HG02840 (cell line): ENCODE data around the gene PIGH.

Experiments
- ATAC-seq: cut with Tn5 transposase; IDR thresholded peaks from one replicate; pipeline ENCODE4 v1.9.1; 2021; ENCODE audit warnings: mild to moderate bottlenecking, moderate library complexity, moderate number of reproducible peaks; ENCODE audit not compliant: unreplicated experiment, low FRiP score

The PIGH gene

GRCh38 chr14:67576216-67576955 lies 23.7 kb downstream of the PIGH start:
- ATAC-seq, result no peak

GRCh38 chr14:67575684-67576083 lies 24.4 kb downstream of the PIGH start:
- ATAC-seq, result no peak

- no peak for ATAC-seq
Measured at GRCh38 chr14:67574806-67575205, 25.3 kb downstream of the PIGH start.

GRCh38 chr14:67574156-67574555 lies 25.9 kb downstream of the PIGH start:
- ATAC-seq, result no peak

GRCh38 chr14:67573228-67574010 lies 26.6 kb downstream of the PIGH start:
- ATAC-seq, result no peak

- ATAC-seq, result no peak
Measured at GRCh38 chr14:67572608-67573007, 27.5 kb downstream of the PIGH start.

- no peak for ATAC-seq
Measured at GRCh38 chr14:67571991-67572323, 28.1 kb downstream of the PIGH start.

GRCh38 chr14:67571275-67571990 lies 28.6 kb downstream of the PIGH start:
- no peak for ATAC-seq

GRCh38 chr14:67570453-67570852 lies 29.6 kb downstream of the PIGH start:
- ATAC-seq, result no peak

GRCh38 chr14:67569651-67570290 lies 30.3 kb downstream of the PIGH start:
- no peak for ATAC-seq

- ATAC-seq, result no peak
Measured at GRCh38 chr14:67569011-67569650, 30.9 kb downstream of the PIGH start.

GRCh38 chr14:67567654-67568053 lies 32.4 kb downstream of the PIGH start:
- ATAC-seq, result no peak

GRCh38 chr14:67566908-67567307 lies 33.2 kb downstream of the PIGH start:
- no peak for ATAC-seq

- no peak for ATAC-seq
Measured at GRCh38 chr14:67564236-67564635, 35.8 kb downstream of the PIGH start.

GRCh38 chr14:67562776-67563150 lies 37.3 kb downstream of the PIGH start:
- ATAC-seq, result no peak

- no peak for ATAC-seq
Measured at GRCh38 chr14:67562025-67562775, 37.9 kb downstream of the PIGH start.

- no peak for ATAC-seq
Measured at GRCh38 chr14:67559639-67560038, 40.4 kb downstream of the PIGH start.

GRCh38 chr14:67557656-67558055 lies 42.4 kb downstream of the PIGH start:
- ATAC-seq, result no peak

GRCh38 chr14:67557118-67557517 lies 43.0 kb downstream of the PIGH start:
- no peak for ATAC-seq

- no peak for ATAC-seq
Measured at GRCh38 chr14:67556671-67557070, 43.4 kb downstream of the PIGH start.
